A673 (cell line): ENCODE data around the gene NASP. TPM values are rescaled to one million over a fixed set of nuclear protein-coding genes. Genes with fewer than 3 reads are reported as not detected.

Experiments
- BruUV-seq: library from RNA; stranded (reverse); fragments of 400-500 nt; replicated peaks from 2 replicates; lab custom pipeline; 2021; lab: Mats Ljungman, UMichigan
- CTCF ChIA-PET: fragments of 300-600 bp; sonication (Branson Sonifier 250); formaldehyde crosslinking; loops from one replicate; lab custom pipeline; 2022; ENCODE audit warnings: antibody characterized with exemption; lab: Charles Lee
- POLR2A ChIA-PET: fragments of 300-600 bp; sonication (Branson Sonifier 250); formaldehyde crosslinking; loops from one replicate; lab custom pipeline; 2022; ENCODE audit warnings: antibody characterized with exemption; ENCODE audit not compliant: low non-redundant PET; lab: Charles Lee
- DNase-seq: peaks from one replicate; pipeline ENCODE4 v3.0.0-alpha.2; 2015; ENCODE audit warnings: low spot score
- H3K27ac ChIP-seq: fragments of 200-600 bp; sonication (generic); 2 replicates; pipeline ENCODE4 v1.5.1; 2016; ENCODE audit warnings: mixed run types, low read depth, mild to moderate bottlenecking, mixed read lengths, antibody characterized with exemption, low read length; ENCODE audit not compliant: poor library complexity, severe bottlenecking
- H3K27me3 ChIP-seq: fragments of 200-600 bp; sonication (generic); replicated peaks from 2 replicates; pipeline ENCODE4 v1.6.1; 2017; ENCODE audit warnings: mixed run types, low read depth, mild to moderate bottlenecking, mixed read lengths, antibody characterized with exemption, low read length; ENCODE audit not compliant: insufficient read depth, poor library complexity
- H3K36me3 ChIP-seq: fragments of 200-600 bp; sonication (generic); 2 replicates; pipeline ENCODE4 v1.6.1; 2016; ENCODE audit warnings: mixed run types, mild to moderate bottlenecking, mixed read lengths, antibody characterized with exemption, low read length; ENCODE audit not compliant: insufficient read depth, poor library complexity, severe bottlenecking
- H3K4me1 ChIP-seq: fragments of 200-600 bp; sonication (generic); 2 replicates; pipeline ENCODE4 v1.6.1; 2017; ENCODE audit warnings: mixed run types, mild to moderate bottlenecking, mixed read lengths, antibody characterized with exemption, low read length; ENCODE audit not compliant: insufficient read depth, poor library complexity, severe bottlenecking
- H3K4me3 ChIP-seq: fragments of 200-600 bp; sonication (generic); 2 replicates; pipeline ENCODE4 v1.5.1; 2016; ENCODE audit warnings: low read depth, mixed run types, mild to moderate bottlenecking, mixed read lengths, low read length; ENCODE audit not compliant: poor library complexity, severe bottlenecking
- H3K9me3 ChIP-seq: fragments of 200-600 bp; sonication (generic); 2 replicates; pipeline ENCODE4 v1.6.1; 2016; ENCODE audit warnings: mixed run types, low read depth, mild to moderate bottlenecking, mixed read lengths, antibody characterized with exemption, low read length; ENCODE audit not compliant: poor library complexity, severe bottlenecking
- CTCF ChIP-seq: fragments of 300-800, 200-600 bp; sonication (generic); conservative IDR thresholded peaks from 2 replicates; pipeline ENCODE4 v1.5.1; 2017; ENCODE audit warnings: low read depth, mild to moderate bottlenecking, antibody characterized with exemption, low read length, moderate library complexity, mixed read lengths
- EZH2 ChIP-seq: fragments of 200-600 bp; sonication (generic); IDR thresholded peaks from 2 replicates; pipeline ENCODE4 v1.6.1; 2017; ENCODE audit warnings: borderline replicate concordance, low read depth, mild to moderate bottlenecking, mixed read lengths, antibody characterized with exemption, low read length; ENCODE audit not compliant: poor library complexity, severe bottlenecking
- intact Hi-C: fragments of 100-400 bp; cut with micrococcal nuclease; formaldehyde crosslinking; loops from one replicate; pipeline ENCODE4 v1.10.0; 2022; ENCODE audit not compliant: unreplicated experiment
- total RNA-seq: library from RNA; stranded (reverse); gene quantifications from 2 replicates; pipeline ENCODE4 v1.2.3, GENCODE V29; 2021

The NASP gene
- total RNA-seq, 1 experiment from 2014 or later = 392 TPM

DNA sequence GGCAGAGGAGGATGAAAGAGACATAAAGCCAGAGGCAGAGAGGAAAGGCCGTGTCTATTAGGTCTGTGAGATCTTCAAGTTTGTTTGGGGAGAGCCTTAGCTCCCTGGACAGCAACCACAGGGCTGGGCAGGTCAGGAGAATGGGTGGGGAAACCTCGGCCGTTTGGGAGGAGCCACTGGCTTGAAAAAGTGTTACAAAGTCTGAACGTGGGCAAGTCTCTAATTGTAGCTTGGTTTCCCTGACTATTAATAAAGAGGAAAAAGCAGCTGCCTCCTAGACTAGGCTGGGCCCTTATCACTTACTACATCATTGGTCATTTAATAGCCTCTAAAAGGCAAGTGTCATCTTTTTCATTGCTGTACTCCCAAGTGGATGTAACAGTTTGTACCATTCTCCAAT is 40.1 kb downstream of the NASP start, which contains the start of gene CCDC17:
Gene CCDC17 (minus strand): TSS at position 83 of the 400 bp plus-strand sequence. CDS start 145 bp downstream, outside the sequence.
- DNase-seq = no peak
- intact Hi-C loops = no loop called here
- H3K36me3 ChIP-seq = peaks cover 32% of the 10 kb centered on the region
- no peaks in the 10 kb centered on the region for H3K27me3 ChIP-seq
- H3K4me3 ChIP-seq = no peak within 1 kb of the TSS
- no peaks in the 10 kb centered on the region for H3K9me3 ChIP-seq
- no peak within 1 kb of the TSS for H3K27ac ChIP-seq
- BruUV-seq = no TSS peak
- POLR2A ChIA-PET = no interaction called here
- TF ChIP-seq CTCF (no peak), EZH2 (no peak)
- no peaks in the 10 kb centered on the region for H3K4me1 ChIP-seq
- CTCF ChIA-PET = interaction anchor here (0.5 kb wide), 1 partner anchor 555 kb away, joined by 4 read pairs; no protein-coding TSS in a partner anchor

GRCh38 chr1:45629035-45629434 is 45.2 kb downstream of the NASP start:
- H3K27ac ChIP-seq = no peak overlapping the region
- intact Hi-C loops = no loop called here
- peaks cover 70% of the 10 kb centered on the region for H3K36me3 ChIP-seq
- TF ChIP-seq CTCF (no peak), EZH2 (no peak)
- no TSS peak for BruUV-seq
- ChIA-PET CTCF (no interaction called here), POLR2A (no interaction called here)
- H3K9me3 ChIP-seq = no peaks in the 10 kb centered on the region
- no peaks in the 10 kb centered on the region for H3K4me1 ChIP-seq
- no peaks in the 10 kb centered on the region for H3K27me3 ChIP-seq
- no peak overlapping the region for H3K4me3 ChIP-seq
- no peak for DNase-seq

- Histone ChIP-seq H3K36me3 (peaks cover 84% of the 10 kb centered on the region), H3K4me1 (no peaks in the 10 kb centered on the region), H3K4me3 (no peak overlapping the region), H3K27ac (no peak overlapping the region), H3K27me3 (no peaks in the 10 kb centered on the region), H3K9me3 (no peaks in the 10 kb centered on the region)
- ChIA-PET POLR2A (no interaction called here), CTCF (no interaction called here)
- TF ChIP-seq EZH2 (no peak), CTCF (no peak)
- intact Hi-C loops = loop anchor here (10.0 kb wide), 1 partner anchor 254 kb away; no protein-coding TSS in a partner anchor
- DNase-seq = no peak
- BruUV-seq = no TSS peak
Observed at GRCh38 chr1:45630429-45630828, 46.6 kb downstream of the NASP start.
